HG03060 (cell line): ENCODE measurements around the gene BCAS1.

Source experiments
- ATAC-seq: cut with Tn5 transposase; IDR thresholded peaks from one replicate; pipeline ENCODE4 v1.9.1; 2021; ENCODE audit warnings: low read depth, moderate number of reproducible peaks; ENCODE audit not compliant: unreplicated experiment

Gene BCAS1

GRCh38 chr20:53971096-53971683 is 99.2 kb downstream of the BCAS1 start:
- no peak for ATAC-seq

GRCh38 chr20:53970232-53970631 is 100.2 kb downstream of the BCAS1 start:
- no peak for ATAC-seq

GRCh38 chr20:53967527-53967926 is 102.9 kb downstream of the BCAS1 start:
- ATAC-seq: no peak

- no peak for ATAC-seq
Observed at GRCh38 chr20:53966774-53967398, 103.5 kb downstream of the BCAS1 start.

GRCh38 chr20:53964501-53965253 is 105.7 kb downstream of the BCAS1 start:
- ATAC-seq: no peak

- no peak for ATAC-seq
Observed at GRCh38 chr20:53964067-53964466, 106.3 kb downstream of the BCAS1 start.

- no peak for ATAC-seq
Observed at GRCh38 chr20:53963635-53964034, 106.8 kb downstream of the BCAS1 start.

- no peak for ATAC-seq
Observed at GRCh38 chr20:53962388-53962787, 108.0 kb downstream of the BCAS1 start.

GRCh38 chr20:53961527-53961926 is 108.9 kb downstream of the BCAS1 start:
- ATAC-seq: no peak

GRCh38 chr20:53960579-53961272 is 109.7 kb downstream of the BCAS1 start:
- no peak for ATAC-seq

- ATAC-seq: no peak
Observed at GRCh38 chr20:53959911-53960578, 110.3 kb downstream of the BCAS1 start.

GRCh38 chr20:53958260-53958659 is 112.1 kb downstream of the BCAS1 start:
- ATAC-seq: no peak

- ATAC-seq: no peak
Observed at GRCh38 chr20:53957451-53958172, 112.8 kb downstream of the BCAS1 start.

- no peak for ATAC-seq
Observed at GRCh38 chr20:53956013-53956715, 114.2 kb downstream of the BCAS1 start.

- no peak for ATAC-seq
Observed at GRCh38 chr20:53954723-53955658, 115.4 kb downstream of the BCAS1 start.

- ATAC-seq: no peak
Observed at GRCh38 chr20:53952528-53953096, 117.8 kb downstream of the BCAS1 start.

GRCh38 chr20:53950578-53950977 is 119.8 kb downstream of the BCAS1 start:
- ATAC-seq: no peak

GRCh38 chr20:53950031-53950430 is 120.4 kb downstream of the BCAS1 start:
- ATAC-seq: no peak
